Prostate gland (tissue), 2 donors: ENCODE measurements around the gene FOXP2.

Source experiments
- CTCF ChIP-seq, 4 experiments: fragments of 200-600 bp in 2 of 4; fragments of 450-650 bp in 2 of 4; sonication (generic) in 2 of 4; IDR thresholded peaks; 1 replicate in 3 of 4; 2 replicates in 1 of 4; pipeline ENCODE4 v1.5.1; 2016 to 2019; ENCODE audit warnings: antibody characterized with exemption in 4 of 4, mild to moderate bottlenecking in 2 of 4, moderate library complexity in 2 of 4
- POLR2A ChIP-seq: fragments of 450-650 bp; IDR thresholded peaks from one replicate; pipeline ENCODE4 v1.6.1; 2016; ENCODE audit warnings: antibody characterized with exemption, mild to moderate bottlenecking
- POLR2AphosphoS5 ChIP-seq: sonication (generic); formaldehyde crosslinking; IDR thresholded peaks from one replicate; pipeline ENCODE4 v1.6.1; 2017; ENCODE audit warnings: antibody characterized with exemption

GRCh38 chr7:114715907-114716306 is 301.3 kb downstream of the FOXP2 start:
- TF ChIP-seq CTCF (IDR thresholded peaks at IDR 0.05) (no peak), POLR2AphosphoS5 (no peak), POLR2A (no peak)
